ENCODE measurements around the gene POLR2B.

The POLR2B gene

GRCh38 chr4:56973336-56973735, 5.4 kb upstream of the POLR2B start:
- H3K4me3 ChIP-seq (ENCODE audit: low read length): no peak overlapping the region
- no peak for TF ChIP-seq ZNF274 (IDR thresholded peaks at IDR 0.05; ENCODE audit: low read depth, low read length)

- TF ChIP-seq ZNF274 (IDR thresholded peaks at IDR 0.05; ENCODE audit: low read depth, low read length): no peak
- peak overlapping the region; percentile 85 for H3K4me3 ChIP-seq (ENCODE audit: low read length)
Measured at GRCh38 chr4:56976283-56976836, 2.3 kb upstream of the POLR2B start.

- H3K4me3 ChIP-seq (ENCODE audit: low read length): peak overlapping the region; percentile 85
- TF ChIP-seq ZNF274 (IDR thresholded peaks at IDR 0.05; ENCODE audit: low read depth, low read length): no peak
Measured at GRCh38 chr4:56976837-56977320, 1.8 kb upstream of the POLR2B start.

GRCh38 chr4:56977321-56978012, 1.2 kb upstream of the POLR2B start, which contains the start of gene NOA1:
Gene NOA1 (minus strand): TSS chr4:56977606. CDS start chr4:56977585, 21 bp downstream.
- peak within 1 kb of the TSS; percentile 96 for H3K4me3 ChIP-seq (ENCODE audit: low read length)
- no peak for TF ChIP-seq ZNF274 (IDR thresholded peaks at IDR 0.05; ENCODE audit: low read depth, low read length)

GRCh38 chr4:56979421-56980072, 851 bp downstream of the POLR2B start:
- TF ChIP-seq ZNF274 (IDR thresholded peaks at IDR 0.05; ENCODE audit: low read depth, low read length): no peak
- peak overlapping the region; percentile 96 for H3K4me3 ChIP-seq (ENCODE audit: low read length)

- TF ChIP-seq ZNF274 (IDR thresholded peaks at IDR 0.05; ENCODE audit: low read depth, low read length): no peak
- H3K4me3 ChIP-seq (ENCODE audit: low read length): no peak overlapping the region
Measured at GRCh38 chr4:56981795-56982201, 3.1 kb downstream of the POLR2B start.

GRCh38 chr4:56986192-56986591, 7.5 kb downstream of the POLR2B start:
- no peak overlapping the region for H3K4me3 ChIP-seq (ENCODE audit: low read length)
- TF ChIP-seq ZNF274 (IDR thresholded peaks at IDR 0.05; ENCODE audit: low read depth, low read length): no peak

GRCh38 chr4:56986952-56987351, 8.3 kb downstream of the POLR2B start:
- TF ChIP-seq ZNF274 (IDR thresholded peaks at IDR 0.05; ENCODE audit: low read depth, low read length): no peak
- no peak overlapping the region for H3K4me3 ChIP-seq (ENCODE audit: low read length)

GRCh38 chr4:56990109-56990905, 11.6 kb downstream of the POLR2B start:
- no peak for TF ChIP-seq ZNF274 (IDR thresholded peaks at IDR 0.05; ENCODE audit: low read depth, low read length)
- no peak overlapping the region for H3K4me3 ChIP-seq (ENCODE audit: low read length)

GRCh38 chr4:56995525-56995924, 16.8 kb downstream of the POLR2B start:
- TF ChIP-seq ZNF274 (IDR thresholded peaks at IDR 0.05; ENCODE audit: low read depth, low read length): no peak

GRCh38 chr4:56999751-57000150, 21.1 kb downstream of the POLR2B start:
- TF ChIP-seq ZNF274 (IDR thresholded peaks at IDR 0.05; ENCODE audit: low read depth, low read length): no peak

More at GRCh38 chr4:56995525-56995924, 16.8 kb downstream of the POLR2B start:
- H3K4me3 ChIP-seq (ENCODE audit: low read length): no peak overlapping the region

GRCh38 chr4:57013543-57014120, 34.9 kb downstream of the POLR2B start:
- H3K4me3 ChIP-seq (ENCODE audit: low read length): no peak overlapping the region
- TF ChIP-seq ZNF274 (IDR thresholded peaks at IDR 0.05; ENCODE audit: low read depth, low read length): no peak

More at GRCh38 chr4:56999751-57000150, 21.1 kb downstream of the POLR2B start:
- no peak overlapping the region for H3K4me3 ChIP-seq (ENCODE audit: low read length)

GRCh38 chr4:57018980-57019379, 40.3 kb downstream of the POLR2B start:
- H3K4me3 ChIP-seq (ENCODE audit: low read length): no peak overlapping the region
- no peak for TF ChIP-seq ZNF274 (IDR thresholded peaks at IDR 0.05; ENCODE audit: low read depth, low read length)

Measured in GM08714 (cell line).